Measurements from ENCODE around the gene NRF1.

GRCh38 chr7:129698516-129699418 is 87.2 kb downstream of the NRF1 start:
- TF ChIP-seq CTCF (IDR thresholded peaks at IDR 0.05; ENCODE audit: low read depth, low read length) (no peak), POLR2A (IDR thresholded peaks at IDR 0.05; ENCODE audit: extremely low read depth, insufficient read length) (no peak)
